HFFc6 (cell line): Measurements from ENCODE around the gene PLA2G6. TPM values are rescaled to one million over a fixed set of nuclear protein-coding genes. Genes with fewer than 3 reads are reported as not detected.
A peak's percentile ranks its signal among the peaks of the same experiment; 100 is the strongest.

Source experiments
- DNase-seq: peaks from one replicate; pipeline ENCODE4 v3.0.0-alpha.2; 2018
- H3K27ac Mint-ChIP-seq: 2 replicates; pipeline ENCODE4 v1.8.0; 2020; ENCODE audit warnings: mild to moderate bottlenecking, mixed read lengths
- H3K27me3 Mint-ChIP-seq: 2 replicates; pipeline ENCODE4 v1.8.0; 2021; ENCODE audit warnings: mild to moderate bottlenecking, moderate library complexity, mixed read lengths; ENCODE audit not compliant: insufficient read depth
- H3K36me3 Mint-ChIP-seq: 2 replicates; pipeline ENCODE4 v1.8.0; 2021; ENCODE audit warnings: low read depth, mixed read lengths
- H3K4me1 Mint-ChIP-seq: 2 replicates; pipeline ENCODE4 v1.8.0; 2020; ENCODE audit warnings: low read depth, mixed read lengths
- H3K4me3 Mint-ChIP-seq: 2 replicates; pipeline ENCODE4 v1.8.0; 2020; ENCODE audit warnings: mild to moderate bottlenecking, moderate library complexity, mixed read lengths
- H3K9me3 Mint-ChIP-seq: 2 replicates; pipeline ENCODE4 v1.8.0; 2020; ENCODE audit warnings: mild to moderate bottlenecking, mixed read lengths
- CTCF ChIP-seq: fragments of 200-600 bp; sonication (generic); IDR thresholded peaks from 2 replicates; pipeline ENCODE4 v1.5.0; 2021; ENCODE audit warnings: antibody characterized with exemption, mild to moderate bottlenecking
- total RNA-seq, 6 experiments: library from RNA; stranded (reverse); fragmentation: NEBNext Ultra II Directional; extraction: Animal tissue kit (Norgen Biotek cat#: 25700); gene quantifications; 2 replicates in 1 of 6; 3 replicates in 5 of 6; pipeline ENCODE4 v1.2.3, GENCODE V29; 2021

Gene PLA2G6
- total RNA-seq, 6 experiments from 2014 or later, result 4.1 to 6.6 (median 5.3) TPM

- H3K4me1 Mint-ChIP-seq, result 0 out of 2 replicates have a peak, but pooled peaks cover 12% of the 10 kb centered on the region
- no peak for DNase-seq
- H3K36me3 Mint-ChIP-seq, result no peaks in the 10 kb centered on the region
- H3K27me3 Mint-ChIP-seq, result peaks cover 3% of the 10 kb centered on the region
- no peak overlapping the region for H3K27ac Mint-ChIP-seq
- H3K4me3 Mint-ChIP-seq, result no peak overlapping the region
- TF ChIP-seq CTCF, result no peak
- peaks cover 3% of the 10 kb centered on the region; the same call in 1 of the 2 replicates for H3K9me3 Mint-ChIP-seq
These were observed 72.9 kb downstream of the PLA2G6 start for GRCh38 chr22:38108561-38109319.

GRCh38 chr22:38107692-38108515, 73.7 kb downstream of the PLA2G6 start:
- Mint-ChIP-seq H3K27me3 (peaks cover 1% of the 10 kb centered on the region), H3K36me3 (no peaks in the 10 kb centered on the region), H3K27ac (no peak overlapping the region), H3K4me3 (no peak overlapping the region), H3K4me1 (0 out of 2 replicates have a peak, but pooled peaks cover 8% of the 10 kb centered on the region), H3K9me3 (peaks cover 3% of the 10 kb centered on the region; the same call in 1 of the 2 replicates)
- DNase-seq, result no peak
- TF ChIP-seq CTCF, result no peak

- no peak for DNase-seq
- Mint-ChIP-seq H3K27me3 (no peaks in the 10 kb centered on the region; the same call in 1 of the 2 replicates), H3K9me3 (peaks cover 3% of the 10 kb centered on the region; the same call in 1 of the 2 replicates), H3K4me1 (0 out of 2 replicates have a peak, but pooled peaks cover 8% of the 10 kb centered on the region), H3K4me3 (no peak overlapping the region), H3K36me3 (no peaks in the 10 kb centered on the region), H3K27ac (no peak overlapping the region)
- TF ChIP-seq CTCF, result no peak; the same call in 1 of the 2 replicates
These were observed 74.6 kb downstream of the PLA2G6 start for GRCh38 chr22:38106814-38107578.

- DNase-seq, result no peak
- Mint-ChIP-seq H3K4me1 (0 out of 2 replicates have a peak, but pooled peaks cover 8% of the 10 kb centered on the region), H3K27ac (no peak overlapping the region), H3K36me3 (no peaks in the 10 kb centered on the region), H3K9me3 (no peaks in the 10 kb centered on the region), H3K27me3 (no peaks in the 10 kb centered on the region), H3K4me3 (no peak overlapping the region)
- TF ChIP-seq CTCF, result peak; percentile 63
These were observed 77.5 kb downstream of the PLA2G6 start for GRCh38 chr22:38104084-38104483.

- Mint-ChIP-seq H3K4me3 (no peak overlapping the region), H3K27me3 (no peaks in the 10 kb centered on the region), H3K27ac (no peak overlapping the region), H3K9me3 (no peaks in the 10 kb centered on the region), H3K36me3 (no peaks in the 10 kb centered on the region), H3K4me1 (peaks cover 12% of the 10 kb centered on the region)
- no peak for TF ChIP-seq CTCF
- no peak for DNase-seq
These were observed 78.0 kb downstream of the PLA2G6 start for GRCh38 chr22:38103641-38104040.
